ENCODE results near the gene CALD1. TPM values are rescaled to one million over a fixed set of nuclear protein-coding genes. Genes with fewer than 3 reads are reported as not detected.

Gene CALD1
- total RNA-seq, 1 donor from 2014 or later = 122 TPM

DNA sequence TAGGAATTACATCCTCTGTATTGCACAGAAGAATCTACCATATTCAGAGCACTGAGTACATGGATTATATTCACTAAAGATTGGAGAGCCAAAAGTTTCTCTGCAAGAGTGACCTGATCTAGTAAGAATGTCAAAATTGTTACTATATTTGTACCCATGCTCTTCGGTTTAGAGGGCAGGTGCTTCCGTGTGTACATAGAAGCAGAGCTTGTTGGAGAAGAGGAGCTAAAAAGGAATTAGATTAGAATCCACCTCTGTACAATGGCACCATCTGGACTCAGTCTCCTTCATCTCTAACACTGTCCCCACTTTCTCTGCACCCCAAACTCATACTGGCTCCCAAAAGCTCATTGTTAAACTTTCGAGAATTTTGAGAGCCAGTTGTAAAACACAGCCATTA is 8.3 kb downstream of the CALD1 start:
- H3K9me3 ChIP-seq (replicated peaks) = no peaks in the 10 kb centered on the region
- peak overlapping the region; percentile 38 for H3K4me3 ChIP-seq
- intact Hi-C loops (cut with micrococcal nuclease) = no loop called here
- TF ChIP-seq, protein P1, sequence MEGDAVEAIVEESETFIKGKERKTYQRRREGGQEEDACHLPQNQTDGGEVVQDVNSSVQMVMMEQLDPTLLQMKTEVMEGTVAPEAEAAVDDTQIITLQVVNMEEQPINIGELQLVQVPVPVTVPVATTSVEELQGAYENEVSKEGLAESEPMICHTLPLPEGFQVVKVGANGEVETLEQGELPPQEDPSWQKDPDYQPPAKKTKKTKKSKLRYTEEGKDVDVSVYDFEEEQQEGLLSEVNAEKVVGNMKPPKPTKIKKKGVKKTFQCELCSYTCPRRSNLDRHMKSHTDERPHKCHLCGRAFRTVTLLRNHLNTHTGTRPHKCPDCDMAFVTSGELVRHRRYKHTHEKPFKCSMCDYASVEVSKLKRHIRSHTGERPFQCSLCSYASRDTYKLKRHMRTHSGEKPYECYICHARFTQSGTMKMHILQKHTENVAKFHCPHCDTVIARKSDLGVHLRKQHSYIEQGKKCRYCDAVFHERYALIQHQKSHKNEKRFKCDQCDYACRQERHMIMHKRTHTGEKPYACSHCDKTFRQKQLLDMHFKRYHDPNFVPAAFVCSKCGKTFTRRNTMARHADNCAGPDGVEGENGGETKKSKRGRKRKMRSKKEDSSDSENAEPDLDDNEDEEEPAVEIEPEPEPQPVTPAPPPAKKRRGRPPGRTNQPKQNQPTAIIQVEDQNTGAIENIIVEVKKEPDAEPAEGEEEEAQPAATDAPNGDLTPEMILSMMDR (IDR thresholded peaks at IDR 0.05; ENCODE audit: borderline replicate concordance) = no peak
- DNase-seq = no peak
- peaks cover 99% of the 10 kb centered on the region for H3K4me1 ChIP-seq
- H3K27ac ChIP-seq (replicated peaks) = peak overlapping the region; percentile 89
- peaks cover 10% of the 10 kb centered on the region for H3K36me3 ChIP-seq
- H3K27me3 ChIP-seq (ENCODE audit: low read depth) = no peaks in the 10 kb centered on the region

DNA sequence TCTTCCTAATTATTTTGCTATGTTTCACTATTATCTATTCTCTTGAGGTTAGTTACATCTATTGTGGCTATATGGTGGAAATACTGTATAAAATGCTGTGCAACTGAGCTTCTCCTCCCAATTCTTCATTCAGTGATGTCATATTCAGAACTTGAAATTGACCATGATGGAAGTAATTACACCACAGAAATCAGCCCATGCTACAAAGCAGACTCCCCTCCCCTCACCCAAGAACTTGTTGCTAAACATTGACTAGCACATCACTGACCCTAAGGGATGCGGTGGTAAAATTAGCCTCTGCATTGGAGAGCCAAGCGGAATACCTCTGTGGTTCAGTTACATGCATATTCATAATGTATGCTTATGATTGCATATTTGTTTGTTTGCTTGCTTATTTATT is 8.8 kb downstream of the CALD1 start:
- Histone ChIP-seq H3K36me3 (peaks cover 10% of the 10 kb centered on the region), H3K9me3 (replicated peaks) (no peaks in the 10 kb centered on the region), H3K27me3 (ENCODE audit: low read depth) (no peaks in the 10 kb centered on the region), H3K27ac (replicated peaks) (peak overlapping the region; percentile 89), H3K4me3 (peak overlapping the region; percentile 38), H3K4me1 (peaks cover 99% of the 10 kb centered on the region)
- TF ChIP-seq, protein P1 (IDR thresholded peaks at IDR 0.05; ENCODE audit: borderline replicate concordance) = no peak
- intact Hi-C loops (cut with micrococcal nuclease) = no loop called here
- no peak for DNase-seq

DNA sequence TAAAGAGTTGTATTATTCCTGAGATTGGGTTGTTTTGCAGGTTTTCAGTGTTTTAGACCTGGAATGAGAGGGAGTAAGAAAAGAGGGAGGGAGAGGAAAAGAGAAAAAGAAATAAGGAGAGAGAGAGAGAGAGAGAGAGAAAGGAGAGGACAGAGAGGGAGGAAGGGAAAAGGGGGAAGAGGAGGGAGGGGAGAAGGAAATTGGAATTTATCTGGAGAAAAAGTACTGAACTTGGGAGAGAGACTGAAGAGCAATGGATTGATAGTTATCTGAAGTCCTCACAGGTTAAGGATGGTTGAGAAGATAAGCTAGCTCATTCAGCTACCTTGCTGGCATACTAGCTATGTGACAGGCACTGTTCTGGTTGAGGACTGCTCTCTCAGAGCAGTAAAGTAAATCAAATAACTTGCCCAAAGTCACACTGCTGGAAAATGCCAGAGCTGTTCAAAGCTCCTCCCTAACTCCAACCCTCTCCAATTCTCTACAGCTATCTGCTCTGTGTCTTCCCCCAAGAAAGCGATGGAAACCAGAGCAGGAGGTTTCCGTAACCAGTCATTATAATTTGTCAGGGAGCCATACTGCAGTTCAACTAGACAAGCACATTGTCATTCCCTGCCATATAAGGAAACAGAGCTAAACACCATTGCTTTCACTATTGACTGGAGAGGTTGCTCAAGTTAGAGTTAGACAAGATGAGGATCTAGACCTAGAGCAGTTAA is 10.7 kb downstream of the CALD1 start:
- no peak for DNase-seq
- H3K27ac ChIP-seq (replicated peaks) = peak overlapping the region; percentile 89

DNA sequence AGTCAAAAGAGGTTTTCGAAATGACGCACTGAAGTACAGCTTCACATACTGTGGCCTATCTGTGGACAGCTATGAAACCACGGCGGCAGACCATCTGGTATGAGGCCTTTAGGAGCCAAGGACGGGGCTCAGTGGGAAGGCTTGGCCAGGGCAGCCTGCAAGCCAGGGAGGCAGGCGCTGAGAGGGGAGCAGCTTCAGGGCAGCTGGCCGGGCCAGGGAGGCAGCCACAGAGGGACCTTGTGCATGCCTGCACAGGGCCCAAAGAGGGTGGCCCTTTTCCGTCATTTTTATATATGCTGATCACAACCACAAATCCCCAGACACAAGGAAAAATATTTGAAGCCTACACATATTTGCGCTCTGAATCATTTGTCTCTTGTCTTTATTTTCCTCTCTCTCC is 13.5 kb downstream of the CALD1 start:
- intact Hi-C loops (cut with micrococcal nuclease) = no loop called here
- DNase-seq = peak; percentile 48
- Histone ChIP-seq H3K9me3 (replicated peaks) (no peaks in the 10 kb centered on the region), H3K4me3 (no peak overlapping the region), H3K4me1 (peaks cover 88% of the 10 kb centered on the region), H3K36me3 (peaks cover 1% of the 10 kb centered on the region), H3K27me3 (ENCODE audit: low read depth) (no peaks in the 10 kb centered on the region), H3K27ac (replicated peaks) (peak overlapping the region; percentile 89)
- TF ChIP-seq, protein P1 (IDR thresholded peaks at IDR 0.05; ENCODE audit: borderline replicate concordance) = no peak

More for the DNA sequence above, 10.7 kb downstream of the CALD1 start:
- TF ChIP-seq, protein P1 (IDR thresholded peaks at IDR 0.05; ENCODE audit: borderline replicate concordance) = no peak
- H3K27me3 ChIP-seq (ENCODE audit: low read depth) = no peaks in the 10 kb centered on the region
- peak overlapping the region; percentile 41 for H3K4me3 ChIP-seq
- intact Hi-C loops (cut with micrococcal nuclease) = no loop called here
- peaks cover 89% of the 10 kb centered on the region for H3K4me1 ChIP-seq
- H3K36me3 ChIP-seq = peaks cover 1% of the 10 kb centered on the region
- H3K9me3 ChIP-seq (replicated peaks) = no peaks in the 10 kb centered on the region

DNA sequence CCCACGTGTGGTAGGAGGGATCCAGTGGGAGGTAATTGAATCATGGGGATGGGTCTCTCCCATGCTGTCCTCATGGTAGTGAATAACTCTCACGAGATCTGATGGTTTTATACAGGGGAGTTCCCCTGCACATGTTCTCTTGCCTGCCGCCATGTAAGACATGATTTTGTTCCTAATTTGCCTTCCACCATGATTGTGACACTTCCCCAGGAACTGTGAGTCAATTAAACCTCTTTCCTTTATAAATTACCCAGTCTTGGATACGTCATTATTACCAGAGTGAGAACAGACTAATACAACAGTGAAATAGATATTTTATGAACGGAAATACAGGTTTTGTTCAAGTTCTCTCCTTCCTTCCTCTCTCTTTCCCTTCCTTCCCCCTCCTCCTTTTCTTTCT is 15.8 kb downstream of the CALD1 start:
- DNase-seq = no peak
- H3K27ac ChIP-seq (replicated peaks) = no peak overlapping the region
- H3K4me1 ChIP-seq = peaks cover 87% of the 10 kb centered on the region
- peaks cover 5% of the 10 kb centered on the region for H3K36me3 ChIP-seq
- intact Hi-C loops (cut with micrococcal nuclease) = no loop called here
- H3K4me3 ChIP-seq = no peak overlapping the region
- no peaks in the 10 kb centered on the region for H3K27me3 ChIP-seq (ENCODE audit: low read depth)
- TF ChIP-seq, protein P1 (IDR thresholded peaks at IDR 0.05; ENCODE audit: borderline replicate concordance) = no peak
- H3K9me3 ChIP-seq (replicated peaks) = no peaks in the 10 kb centered on the region

Data from left ventricle myocardium inferior (tissue), 1 donor.